HG03521 (cell line): ENCODE data around the gene KSR2.

Experiments
- ATAC-seq: cut with Tn5 transposase; IDR thresholded peaks from one replicate; pipeline ENCODE4 v1.9.1; 2021; ENCODE audit warnings: mild to moderate bottlenecking, moderate library complexity; ENCODE audit not compliant: unreplicated experiment

The KSR2 gene

DNA sequence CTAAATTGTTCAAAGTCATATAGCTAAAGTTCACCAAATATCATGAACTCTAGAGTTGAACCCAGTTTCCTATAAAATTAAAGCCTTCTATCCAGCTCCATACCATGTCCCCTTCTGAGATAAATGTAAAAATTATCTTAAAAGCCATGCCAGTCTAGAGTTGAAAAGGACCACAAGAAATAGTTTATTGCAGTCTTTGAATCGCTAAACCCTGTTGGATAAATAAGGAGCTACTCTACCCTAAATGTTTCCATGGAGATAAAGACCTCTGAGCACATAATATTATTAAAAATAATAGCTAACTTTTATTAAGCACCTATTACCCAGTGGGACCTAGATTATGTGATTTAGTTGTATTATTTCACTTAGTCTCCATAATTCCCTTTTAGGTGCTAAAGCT lies 379.8 kb downstream of the KSR2 start:
- ATAC-seq, result no peak

DNA sequence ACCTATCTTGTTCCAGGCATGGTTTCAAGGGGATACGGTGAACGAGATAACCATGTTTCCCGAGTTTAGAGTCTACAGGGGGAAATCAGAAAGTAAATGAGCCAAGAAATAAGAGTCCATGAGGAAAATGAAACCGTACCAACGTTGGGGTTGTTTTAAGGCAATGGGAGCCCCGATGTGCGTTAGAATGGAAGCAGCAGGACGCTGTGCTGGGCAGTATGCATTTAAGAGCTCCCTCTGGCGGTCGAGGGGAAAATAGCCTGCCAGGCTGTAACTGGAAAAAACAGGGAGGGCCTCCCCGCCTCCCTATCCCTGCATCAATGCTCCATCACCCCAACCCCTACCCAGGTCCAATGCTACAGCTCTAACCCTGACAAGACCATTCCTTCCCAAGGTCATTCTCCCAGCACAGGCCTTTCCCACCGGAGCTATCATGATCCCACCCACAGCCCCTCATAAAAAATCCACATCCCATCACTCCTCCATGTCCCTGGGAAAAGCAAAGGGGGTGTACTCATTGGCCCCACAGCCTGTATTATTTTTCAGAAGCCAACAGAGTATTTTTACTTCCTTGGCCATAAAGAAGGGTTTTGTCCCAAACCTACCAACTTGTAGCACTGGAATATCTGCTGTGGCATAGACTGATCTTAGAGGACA lies 381.0 kb downstream of the KSR2 start:
- ATAC-seq, result no peak

DNA sequence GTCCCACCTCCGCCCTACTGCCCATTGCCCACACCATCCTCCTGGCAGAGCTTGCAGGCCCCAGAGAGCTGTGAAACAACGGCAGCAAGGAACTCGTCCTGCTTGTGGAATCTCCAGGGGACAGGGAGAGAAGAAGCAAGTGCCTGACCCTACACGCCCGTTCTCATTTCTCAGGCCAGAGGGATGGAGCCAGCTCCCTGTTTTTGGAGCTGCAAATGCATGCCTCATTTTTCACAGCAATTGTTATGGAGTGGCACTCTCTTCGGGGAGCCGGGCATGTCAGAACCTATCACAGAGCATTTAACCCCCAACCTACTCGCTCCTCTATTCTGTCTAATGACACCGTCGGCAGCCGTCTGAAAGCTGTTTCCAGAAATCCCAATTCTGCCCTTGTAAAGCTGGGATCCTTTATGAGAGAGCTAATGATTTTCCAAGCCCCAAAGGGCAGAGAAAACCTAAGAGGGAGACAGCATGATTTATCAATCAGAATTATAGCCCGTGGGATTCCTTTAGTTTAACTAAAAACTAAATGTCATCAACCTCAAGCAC lies 385.0 kb downstream of the KSR2 start:
- ATAC-seq, result no peak

DNA sequence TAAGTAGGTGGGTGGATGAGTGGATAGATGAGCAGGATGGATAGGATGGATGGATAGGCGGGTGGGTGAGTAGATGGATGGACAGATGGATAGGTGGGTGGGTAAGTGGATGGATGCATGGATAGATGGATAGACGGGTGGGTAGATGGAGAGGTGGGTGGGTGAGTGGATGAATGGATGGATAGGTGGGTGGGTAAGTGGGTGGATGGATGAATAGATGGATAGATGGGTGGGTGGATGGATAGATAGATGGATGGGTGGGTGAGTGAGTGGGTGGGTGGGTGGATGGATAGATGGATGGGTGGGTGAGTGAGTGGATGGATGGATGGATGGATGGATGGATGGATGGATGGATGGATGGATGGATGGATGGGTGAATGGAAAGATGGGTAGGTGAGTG lies 385.7 kb downstream of the KSR2 start:
- ATAC-seq, result no peak

DNA sequence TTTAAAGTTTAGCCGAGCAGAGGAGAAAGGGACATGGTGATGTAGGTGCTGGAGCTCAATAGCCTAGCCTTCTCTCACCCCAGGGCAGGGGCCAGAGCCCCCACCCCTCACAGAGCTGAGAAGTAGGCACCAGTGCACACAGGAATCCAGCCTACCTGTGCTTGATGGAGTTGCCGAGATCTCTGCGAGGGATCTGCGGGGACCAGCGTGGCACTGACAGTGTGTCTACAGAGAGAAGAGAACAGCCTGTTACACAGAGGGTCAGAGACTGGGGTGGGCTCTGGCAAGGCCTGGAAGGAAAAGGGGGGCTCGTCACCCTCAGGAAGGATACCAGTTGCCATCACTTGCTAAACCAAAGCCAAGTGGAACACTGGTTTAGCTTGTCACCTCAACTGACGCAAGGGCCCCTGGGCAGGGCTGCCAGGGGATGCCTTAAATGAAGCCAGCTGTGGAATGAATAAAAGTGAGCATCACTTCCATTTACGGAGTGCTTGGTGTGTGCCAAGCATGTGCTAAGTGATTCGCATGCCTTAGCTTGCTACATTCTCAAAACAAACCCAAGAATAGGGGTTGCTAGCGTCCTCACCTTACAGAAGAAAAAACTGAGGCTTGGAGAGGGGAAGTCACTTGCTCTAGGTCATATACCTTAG lies 386.5 kb downstream of the KSR2 start:
- no peak for ATAC-seq

- ATAC-seq, result no peak
Measured at GRCh38 chr12:117580718-117581062, 388.1 kb downstream of the KSR2 start.

DNA sequence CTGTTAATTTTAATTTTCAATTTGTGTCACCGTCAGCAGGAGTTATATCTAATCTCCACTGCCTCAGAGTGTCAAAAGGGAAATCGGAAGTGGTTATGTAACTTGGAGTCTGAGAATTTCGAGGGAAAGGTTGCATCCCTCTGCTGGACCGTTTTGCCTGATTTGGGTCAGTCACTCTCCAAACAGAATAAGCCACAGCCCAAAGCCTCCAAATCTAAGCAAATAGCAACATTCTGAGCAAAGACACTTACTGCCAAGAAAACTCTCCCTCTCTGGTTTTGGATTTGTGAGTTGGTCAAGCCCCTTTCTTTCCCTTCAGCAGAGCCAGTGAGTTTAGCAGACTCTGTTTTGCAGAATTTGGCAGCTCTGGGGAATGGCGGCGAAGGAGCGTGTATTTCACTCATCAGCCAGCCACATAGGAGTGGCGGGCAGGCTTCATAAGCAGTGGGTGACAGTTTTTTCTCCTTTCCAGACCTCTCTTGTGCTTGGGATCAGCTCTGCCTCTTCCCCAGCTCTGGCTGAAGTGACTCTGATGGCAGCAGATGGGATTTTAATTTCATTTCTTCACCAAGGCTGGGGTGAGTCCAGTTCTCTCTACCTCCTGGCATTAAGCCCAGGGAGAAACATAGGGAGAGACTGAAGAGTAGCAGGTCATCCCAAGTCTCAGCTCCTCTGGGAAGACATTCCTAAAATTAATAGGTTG lies 388.6 kb downstream of the KSR2 start:
- no peak for ATAC-seq

GRCh38 chr12:117577122-117577657 lies 391.6 kb downstream of the KSR2 start:
- ATAC-seq, result no peak

- no peak for ATAC-seq
Measured at GRCh38 chr12:117576053-117576452, 392.7 kb downstream of the KSR2 start.

- no peak for ATAC-seq
Measured at GRCh38 chr12:117574655-117575054, 394.1 kb downstream of the KSR2 start.

GRCh38 chr12:117572755-117573154 lies 396.0 kb downstream of the KSR2 start:
- no peak for ATAC-seq

DNA sequence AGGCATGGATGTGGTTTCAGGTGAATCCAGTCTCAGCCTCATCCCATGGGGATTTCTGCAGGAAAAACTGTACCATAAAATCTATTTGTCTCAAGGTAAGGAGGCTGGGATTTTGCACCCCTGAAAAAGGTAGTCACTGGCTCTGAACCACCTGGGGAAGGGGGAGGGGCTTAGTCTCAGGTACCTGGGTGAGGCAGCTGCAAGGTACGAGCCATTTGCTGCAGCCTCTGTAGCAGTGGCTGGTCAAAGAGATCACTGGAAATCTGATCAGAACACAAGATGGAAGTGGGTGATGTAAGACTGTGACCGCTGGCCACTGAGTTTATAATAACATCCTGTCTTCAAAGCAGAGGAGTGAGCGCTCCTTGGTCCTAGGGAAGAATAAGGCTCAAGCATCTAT lies 397.5 kb downstream of the KSR2 start:
- ATAC-seq, result no peak

- no peak for ATAC-seq
Measured at GRCh38 chr12:117570608-117571007, 398.2 kb downstream of the KSR2 start.

- no peak for ATAC-seq
Measured at GRCh38 chr12:117567644-117568216, 401.1 kb downstream of the KSR2 start.

GRCh38 chr12:117564881-117565280 lies 403.9 kb downstream of the KSR2 start:
- no peak for ATAC-seq

GRCh38 chr12:117563706-117564105 lies 405.1 kb downstream of the KSR2 start:
- no peak for ATAC-seq

- ATAC-seq, result no peak
Measured at GRCh38 chr12:117563007-117563406, 405.8 kb downstream of the KSR2 start.

- ATAC-seq, result no peak
Measured at GRCh38 chr12:117561990-117562389, 406.8 kb downstream of the KSR2 start.

- no peak for ATAC-seq
Measured at GRCh38 chr12:117559978-117560377, 408.8 kb downstream of the KSR2 start.

DNA sequence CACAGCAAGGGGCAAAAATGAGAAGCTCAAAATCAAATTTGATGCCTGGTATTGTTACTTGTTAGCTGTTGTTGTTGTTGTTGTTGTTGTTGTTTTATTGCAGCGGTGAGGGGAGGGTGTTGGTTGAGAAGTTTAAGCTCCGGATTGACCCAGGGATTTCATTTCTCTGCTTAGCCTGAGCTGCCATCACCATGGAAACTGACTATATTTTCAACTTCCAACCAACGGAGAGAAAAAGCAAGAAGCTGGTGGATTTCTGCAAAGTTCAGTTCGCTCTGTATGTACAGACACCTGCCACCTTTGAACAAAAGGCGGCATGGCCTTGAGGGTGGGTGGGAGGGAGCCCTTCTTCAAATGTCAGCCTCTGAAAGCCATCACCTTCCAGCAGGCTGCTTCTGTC lies 412.9 kb downstream of the KSR2 start:
- ATAC-seq, result no peak

DNA sequence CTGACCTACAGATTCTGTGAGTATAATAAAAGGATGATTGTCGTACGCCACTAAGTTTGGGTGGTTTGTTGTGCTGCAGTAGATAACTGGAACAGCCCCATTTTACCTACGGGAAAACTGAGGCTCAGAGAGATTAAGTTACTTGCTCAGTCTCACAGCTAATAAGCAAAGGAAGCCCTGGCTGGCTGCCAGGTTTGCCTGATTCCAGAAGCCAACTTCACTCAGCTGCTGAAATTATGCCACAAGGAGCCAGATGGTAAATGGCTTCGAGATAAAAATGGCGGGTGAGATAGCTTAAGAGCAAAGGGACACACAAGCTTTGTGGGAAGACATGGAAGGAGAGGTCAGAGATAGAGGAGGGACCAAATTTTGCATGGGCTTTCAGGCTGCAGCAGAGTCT lies 415.8 kb downstream of the KSR2 start:
- no peak for ATAC-seq
